AG10803 (cell line): Measurements from ENCODE around the gene ZC3H13.
A peak's percentile ranks its signal among the peaks of the same experiment; 100 is the strongest.

ENCODE experiments used
- DNase-seq: peaks from one replicate; pipeline ENCODE4 v3.0.0; 2010; ENCODE audit warnings: low read depth
- H3K4me3 ChIP-seq: 2 replicates; pipeline ENCODE4 v1.5.1; 2011; ENCODE audit warnings: mild to moderate bottlenecking, low read length, control low read depth
- TF ChIP-seq, protein P1 (sequence below): conservative IDR thresholded peaks from 2 replicates; pipeline ENCODE4 v1.5.1; 2011; ENCODE audit warnings: mild to moderate bottlenecking, low read length, control low read depth, inconsistent platforms

Gene ZC3H13

DNA sequence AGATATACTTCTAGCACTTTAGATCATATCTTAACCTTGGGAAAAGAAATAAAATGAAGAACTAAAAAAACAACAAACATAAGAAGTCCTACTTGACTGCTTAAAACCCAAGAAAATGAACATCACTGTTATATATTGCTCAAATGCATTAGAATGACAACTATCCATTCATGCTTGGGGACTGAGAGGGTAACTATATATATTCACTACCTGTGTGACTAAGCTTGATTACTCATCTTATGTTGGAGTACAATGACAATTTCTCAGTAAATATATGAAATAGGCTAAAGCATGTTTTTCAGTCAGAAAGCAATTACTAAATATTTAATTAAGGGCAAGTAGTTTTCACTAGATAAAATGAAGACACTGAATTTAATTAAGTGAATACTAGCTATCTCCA, 40.1 kb downstream of the ZC3H13 start:
- TF ChIP-seq, protein P1, sequence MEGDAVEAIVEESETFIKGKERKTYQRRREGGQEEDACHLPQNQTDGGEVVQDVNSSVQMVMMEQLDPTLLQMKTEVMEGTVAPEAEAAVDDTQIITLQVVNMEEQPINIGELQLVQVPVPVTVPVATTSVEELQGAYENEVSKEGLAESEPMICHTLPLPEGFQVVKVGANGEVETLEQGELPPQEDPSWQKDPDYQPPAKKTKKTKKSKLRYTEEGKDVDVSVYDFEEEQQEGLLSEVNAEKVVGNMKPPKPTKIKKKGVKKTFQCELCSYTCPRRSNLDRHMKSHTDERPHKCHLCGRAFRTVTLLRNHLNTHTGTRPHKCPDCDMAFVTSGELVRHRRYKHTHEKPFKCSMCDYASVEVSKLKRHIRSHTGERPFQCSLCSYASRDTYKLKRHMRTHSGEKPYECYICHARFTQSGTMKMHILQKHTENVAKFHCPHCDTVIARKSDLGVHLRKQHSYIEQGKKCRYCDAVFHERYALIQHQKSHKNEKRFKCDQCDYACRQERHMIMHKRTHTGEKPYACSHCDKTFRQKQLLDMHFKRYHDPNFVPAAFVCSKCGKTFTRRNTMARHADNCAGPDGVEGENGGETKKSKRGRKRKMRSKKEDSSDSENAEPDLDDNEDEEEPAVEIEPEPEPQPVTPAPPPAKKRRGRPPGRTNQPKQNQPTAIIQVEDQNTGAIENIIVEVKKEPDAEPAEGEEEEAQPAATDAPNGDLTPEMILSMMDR, result no peak
- no peak for DNase-seq
- no peak overlapping the region for H3K4me3 ChIP-seq

DNA sequence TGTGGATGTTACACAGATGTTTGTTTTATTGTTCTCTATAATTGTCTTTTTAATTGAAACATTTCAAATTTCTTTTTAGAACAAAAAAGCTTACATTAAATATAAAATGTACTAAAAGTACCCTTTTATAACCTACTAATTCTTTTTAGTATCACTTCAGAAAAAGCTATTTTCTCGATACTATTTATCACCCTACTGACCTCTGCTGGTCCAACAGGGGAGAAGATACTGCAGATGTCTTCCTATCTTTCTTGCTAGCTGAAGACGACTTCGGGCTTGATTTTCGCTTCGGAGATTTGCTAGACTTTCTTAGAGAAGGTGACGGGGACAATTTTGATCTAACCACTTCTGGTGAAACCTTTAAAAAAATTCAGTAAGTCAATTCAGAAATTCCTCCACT, 42.4 kb downstream of the ZC3H13 start:
- peak; percentile 4 for DNase-seq
- no peak overlapping the region for H3K4me3 ChIP-seq
- TF ChIP-seq, protein P1, result peak; percentile 54

DNA sequence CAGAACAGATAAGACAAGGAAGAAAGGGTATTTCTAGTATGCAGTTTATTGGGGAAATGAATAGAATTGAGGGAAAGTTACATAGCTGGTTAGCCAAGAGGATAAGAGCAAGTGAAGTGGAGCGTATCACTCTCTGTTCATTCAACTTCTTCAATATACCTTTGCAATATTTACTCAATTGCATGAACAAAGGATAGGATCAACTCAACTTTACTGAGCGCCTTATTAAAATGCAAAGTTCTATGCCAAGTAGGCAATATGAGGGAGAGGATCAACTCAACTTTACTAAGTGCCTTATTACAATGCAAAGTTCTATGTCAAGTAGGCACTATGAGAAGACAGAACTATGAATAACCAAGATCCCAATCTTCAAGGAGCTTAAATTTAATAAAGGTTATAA, 43.9 kb downstream of the ZC3H13 start:
- TF ChIP-seq, protein P1, result no peak
- no peak for DNase-seq

DNA sequence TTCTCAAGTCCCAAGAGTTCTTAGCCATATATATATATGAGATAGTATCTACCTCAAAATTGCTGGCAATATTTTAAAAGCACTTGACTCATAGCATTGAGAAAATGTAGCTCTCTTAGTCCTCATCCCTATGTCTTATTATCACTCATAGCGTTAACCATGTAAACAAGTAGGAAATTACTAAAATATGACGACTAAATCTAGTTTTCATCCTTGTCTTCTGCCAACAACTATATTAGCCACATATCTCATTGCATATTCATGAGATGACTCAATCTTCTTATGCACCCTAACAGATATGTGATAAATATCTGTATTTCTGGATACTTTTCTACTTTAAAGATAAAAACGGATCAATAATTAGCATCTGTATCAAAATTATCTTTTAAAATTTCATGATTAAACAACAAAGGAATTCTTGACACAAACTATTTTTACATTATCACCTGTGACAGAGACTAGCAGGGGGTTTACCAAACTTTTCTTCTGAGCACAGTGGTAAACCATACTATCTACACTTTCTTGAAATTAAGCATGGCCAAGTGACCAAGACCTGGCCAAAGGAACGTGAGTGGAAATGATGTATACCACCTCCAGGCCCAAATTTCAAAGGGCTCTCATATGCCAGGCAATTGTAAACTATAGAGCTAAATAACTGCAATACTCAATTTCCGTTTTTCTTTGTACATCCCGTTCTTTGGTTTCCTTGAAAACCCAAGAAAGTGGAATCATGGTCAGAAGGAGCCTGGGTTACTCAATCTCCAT, 45.7 kb downstream of the ZC3H13 start:
- H3K4me3 ChIP-seq, result no peak overlapping the region
- DNase-seq, result no peak
- TF ChIP-seq, protein P1, result no peak

More for the DNA sequence above, 43.9 kb downstream of the ZC3H13 start:
- no peak overlapping the region for H3K4me3 ChIP-seq

DNA sequence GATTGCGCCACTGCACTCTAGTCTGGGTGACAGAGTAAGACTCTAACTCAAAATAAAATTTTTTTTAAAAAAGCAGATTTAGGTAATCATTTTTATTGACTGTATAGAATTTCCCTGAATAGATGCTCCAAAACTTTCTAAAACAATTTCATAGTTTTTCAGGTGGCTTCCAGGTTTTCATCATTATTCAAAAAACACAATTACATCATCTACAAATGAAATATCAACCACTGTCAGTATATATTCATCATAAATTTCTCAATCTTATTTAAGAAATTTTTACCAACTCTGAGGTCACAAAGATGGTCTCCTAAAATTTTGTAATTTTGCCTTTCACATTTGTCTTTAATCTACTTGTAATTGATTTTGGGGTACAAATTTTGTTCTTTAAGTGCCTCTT, 48.1 kb downstream of the ZC3H13 start:
- TF ChIP-seq, protein P1, result no peak
- H3K4me3 ChIP-seq, result no peak overlapping the region
- DNase-seq, result no peak

DNA sequence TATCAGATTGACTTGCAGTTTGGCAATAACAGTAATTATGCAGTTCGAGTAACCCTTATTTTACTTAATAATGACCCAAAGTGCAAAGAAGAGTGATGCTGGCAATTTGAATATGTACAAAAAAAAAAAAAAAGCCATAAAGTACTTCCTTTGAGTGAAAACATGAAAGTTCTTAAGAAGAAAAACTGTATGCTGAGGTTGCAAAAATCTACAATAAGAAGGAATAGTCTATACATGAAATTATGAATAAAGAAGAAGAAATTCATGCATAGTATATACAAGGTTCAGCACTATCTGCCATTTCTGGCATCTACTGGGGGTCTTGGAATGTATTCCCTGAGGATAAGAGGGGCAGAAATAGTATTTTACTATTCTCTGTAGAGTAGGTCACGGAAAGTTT, 55.9 kb downstream of the ZC3H13 start:
- TF ChIP-seq, protein P1, result no peak
- no peak for DNase-seq
- no peak overlapping the region for H3K4me3 ChIP-seq

DNA sequence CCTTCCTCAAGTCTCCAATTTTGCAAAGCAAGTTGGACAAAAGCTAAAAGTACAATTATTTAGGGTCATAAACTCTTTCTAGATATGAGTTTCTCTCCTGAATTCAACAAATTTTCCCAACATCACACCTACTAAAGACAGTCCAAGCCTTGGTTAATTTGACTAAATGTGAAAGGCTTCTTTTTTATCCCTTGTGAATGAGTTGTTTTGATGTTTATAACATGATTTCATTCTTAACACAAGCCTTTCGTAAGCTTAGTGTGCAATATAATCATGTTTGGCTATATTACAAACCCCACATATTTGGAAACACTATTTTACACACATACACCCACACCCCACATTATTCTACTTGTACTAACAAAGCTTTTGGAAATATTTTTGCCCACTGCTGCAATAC, 57.3 kb downstream of the ZC3H13 start:
- TF ChIP-seq, protein P1, result no peak
- H3K4me3 ChIP-seq, result no peak overlapping the region
- DNase-seq, result no peak
